H9 (cell line): ENCODE data around the gene KIF11. TPM values are rescaled to one million over a fixed set of nuclear protein-coding genes. Genes with fewer than 3 reads are reported as not detected.

ENCODE experiments used
- DNase-seq: peaks from one replicate; pipeline ENCODE4 v3.0.0-alpha.2; 2017
- H2AFZ ChIP-seq: one replicate; pipeline ENCODE4 v1.6.1; 2013; ENCODE audit warnings: mild to moderate bottlenecking, low read length, control low read depth, moderate library complexity
- H2AK5ac ChIP-seq: 2 replicates; pipeline ENCODE4 v1.6.1; 2013; ENCODE audit warnings: low read length, control low read depth, mixed read lengths; ENCODE audit not compliant: insufficient read length
- H2BK120ac ChIP-seq: one replicate; pipeline ENCODE4 v1.6.1; 2013; ENCODE audit warnings: low read depth, mild to moderate bottlenecking, low read length, control low read depth, inconsistent platforms; ENCODE audit not compliant: poor library complexity, severe bottlenecking
- H2BK12ac ChIP-seq: 2 replicates; pipeline ENCODE4 v1.6.1; 2013; ENCODE audit warnings: low read length, control low read depth, mixed read lengths, low read depth; ENCODE audit not compliant: insufficient read length
- H2BK15ac ChIP-seq: 2 replicates; pipeline ENCODE4 v1.6.1; 2013; ENCODE audit warnings: low read depth, low read length, control low read depth
- H2BK20ac ChIP-seq: one replicate; pipeline ENCODE4 v1.6.1; 2013; ENCODE audit warnings: low read depth, mild to moderate bottlenecking, low read length, control low read depth, inconsistent platforms; ENCODE audit not compliant: poor library complexity, severe bottlenecking
- H2BK5ac ChIP-seq: 2 replicates; pipeline ENCODE4 v1.6.1; 2013; ENCODE audit warnings: low read length, control low read depth, mixed read lengths; ENCODE audit not compliant: insufficient read length
- H3K14ac ChIP-seq: 2 replicates; pipeline ENCODE4 v1.6.1; 2013; ENCODE audit warnings: low read length, control low read depth; ENCODE audit not compliant: insufficient read depth
- H3K18ac ChIP-seq: 2 replicates; pipeline ENCODE4 v1.6.1; 2013; ENCODE audit warnings: low read depth, mild to moderate bottlenecking, mixed read lengths, low read length, control low read depth; ENCODE audit not compliant: insufficient read length
- H3K23ac ChIP-seq: 2 replicates; pipeline ENCODE4 v1.6.1; 2013; ENCODE audit warnings: low read length, control low read depth, mixed read lengths, low read depth; ENCODE audit not compliant: insufficient read length
- H3K23me2 ChIP-seq: 2 replicates; pipeline ENCODE4 v1.6.1; 2013; ENCODE audit warnings: low read depth, mild to moderate bottlenecking, mixed read lengths, low read length, control low read depth; ENCODE audit not compliant: insufficient read length, poor library complexity, severe bottlenecking
- H3K27ac ChIP-seq: 2 replicates; pipeline ENCODE4 v1.5.1; 2013; ENCODE audit warnings: low read length, control low read depth, mixed read lengths, low read depth; ENCODE audit not compliant: insufficient read length
- H3K27me3 ChIP-seq: 2 replicates; pipeline ENCODE4 v1.6.1; 2013; ENCODE audit warnings: low read length, control low read depth, inconsistent platforms; ENCODE audit not compliant: insufficient read depth
- H3K4ac ChIP-seq: 2 replicates; pipeline ENCODE4 v1.6.1; 2013; ENCODE audit warnings: low read depth, mild to moderate bottlenecking, control low read depth, inconsistent platforms, low read length, moderate library complexity
- H3K4me1 ChIP-seq: 2 replicates; pipeline ENCODE4 v1.6.1; 2013; ENCODE audit warnings: low read length, control low read depth, inconsistent platforms; ENCODE audit not compliant: insufficient read depth
- H3K4me2 ChIP-seq: 2 replicates; pipeline ENCODE4 v1.6.1; 2013; ENCODE audit warnings: low read length, control low read depth, mixed read lengths; ENCODE audit not compliant: insufficient read length, insufficient read depth
- H3K56ac ChIP-seq: 2 replicates; pipeline ENCODE4 v1.6.1; 2013; ENCODE audit warnings: low read depth, mild to moderate bottlenecking, mixed read lengths, low read length, control low read depth; ENCODE audit not compliant: insufficient read length
- H3K79me1 ChIP-seq: 2 replicates; pipeline ENCODE4 v1.6.1; 2013; ENCODE audit warnings: low read depth, mild to moderate bottlenecking, moderate library complexity, low read length, control low read depth, inconsistent platforms; ENCODE audit not compliant: insufficient read depth, poor library complexity, severe bottlenecking
- H3K79me2 ChIP-seq: 2 replicates; pipeline ENCODE4 v1.6.1; 2013; ENCODE audit warnings: low read length, control low read depth, inconsistent platforms; ENCODE audit not compliant: insufficient read depth
- H3K9ac ChIP-seq: 2 replicates; pipeline ENCODE4 v1.6.1; 2013; ENCODE audit warnings: low read length, control low read depth, mixed read lengths; ENCODE audit not compliant: insufficient read length; ENCODE audit errors: extremely low read depth
- H3K9me3 ChIP-seq: one replicate; pipeline ENCODE4 v1.6.1; 2013; ENCODE audit warnings: low read depth, low read length, inconsistent platforms; ENCODE audit not compliant: control insufficient read depth
- H3T11ph ChIP-seq: one replicate; pipeline ENCODE4 v1.6.1; 2013; ENCODE audit warnings: mild to moderate bottlenecking, low read length, control low read depth, inconsistent platforms
- H4K20me1 ChIP-seq: one replicate; pipeline ENCODE4 v1.6.1; 2013; ENCODE audit not compliant: control insufficient read depth, insufficient read length, insufficient read depth
- H4K5ac ChIP-seq: 2 replicates; pipeline ENCODE4 v1.6.1; 2013; ENCODE audit warnings: low read depth, mild to moderate bottlenecking, mixed read lengths, low read length, control low read depth; ENCODE audit not compliant: insufficient read length
- H4K8ac ChIP-seq: replicated peaks from 2 replicates; pipeline ENCODE4 v1.6.1; 2013; ENCODE audit warnings: low read length, control low read depth, mixed read lengths, low read depth; ENCODE audit not compliant: insufficient read length
- H4K91ac ChIP-seq: 2 replicates; pipeline ENCODE4 v1.6.1; 2013; ENCODE audit warnings: low read depth, mild to moderate bottlenecking, moderate library complexity, mixed read lengths, low read length, control low read depth; ENCODE audit not compliant: insufficient read length
- H3K27ac Mint-ChIP-seq, 3 experiments: 2 replicates in 2 of 3; 3 replicates in 1 of 3; pipeline ENCODE4 v1.8.0; 2020 to 2021; ENCODE audit warnings: mixed read lengths in 3 of 3, mild to moderate bottlenecking in 1 of 3, moderate library complexity in 1 of 3
- H3K27me3 Mint-ChIP-seq: 2 replicates; pipeline ENCODE4 v1.8.0; 2021; ENCODE audit warnings: low read depth, mild to moderate bottlenecking, moderate library complexity, mixed read lengths
- H3K36me3 Mint-ChIP-seq, 3 experiments: 2 replicates in 2 of 3; 3 replicates in 1 of 3; pipeline ENCODE4 v1.8.0; 2020 to 2021; ENCODE audit warnings: low read depth in 3 of 3, mixed read lengths in 3 of 3; ENCODE audit not compliant: insufficient read depth in 1 of 3
- H3K4me1 Mint-ChIP-seq, 2 experiments: 2 replicates each; pipeline ENCODE4 v1.8.0; 2020; ENCODE audit warnings: mixed read lengths in 2 of 2
- H3K4me3 Mint-ChIP-seq, 2 experiments: 2 replicates in 1 of 2; 3 replicates in 1 of 2; pipeline ENCODE4 v1.8.0; 2020 to 2021; ENCODE audit warnings: mild to moderate bottlenecking in 2 of 2, mixed read lengths in 2 of 2, moderate library complexity in 1 of 2
- H3K9me3 Mint-ChIP-seq, 2 experiments: 2 replicates in 1 of 2; 3 replicates in 1 of 2; pipeline ENCODE4 v1.8.0; 2020; ENCODE audit warnings: mild to moderate bottlenecking in 2 of 2, mixed read lengths in 2 of 2, moderate library complexity in 1 of 2
- CTCF ChIP-seq: fragments of 200-600 bp; sonication (generic); conservative IDR thresholded peaks from 3 replicates; pipeline ENCODE4 v1.8.0; 2021; ENCODE audit warnings: antibody characterized with exemption, mild to moderate bottlenecking
- total RNA-seq: library from RNA; stranded (reverse); gene quantifications from 2 replicates; pipeline ENCODE4 v1.2.1, GENCODE V29; 2021

Gene KIF11
- total RNA-seq, 1 experiment from 2014 or later, result 54.4 TPM

GRCh38 chr10:92664322-92664721 lies 71.4 kb downstream of the KIF11 start:
- no peak for TF ChIP-seq CTCF
- no peak overlapping the region for H3K4me2 ChIP-seq
- H3K9ac ChIP-seq, result no peak overlapping the region
- H2BK15ac ChIP-seq, result no peak overlapping the region
- H3K4me1 Mint-ChIP-seq, result no peaks in the 10 kb centered on the region
- no peak overlapping the region for H3K23ac ChIP-seq
- no peak overlapping the region for H2BK5ac ChIP-seq
- H3K56ac ChIP-seq, result no peak overlapping the region
- DNase-seq, result no peak
- no peaks in the 10 kb centered on the region for H3K79me2 ChIP-seq
- H4K91ac ChIP-seq, result no peak overlapping the region
- no peaks in the 10 kb centered on the region for H3K27me3 ChIP-seq
- peaks cover 0 to 9% (median 0%) of the 10 kb centered on the region in 3 experiments; a peak in 3 of 7 replicates for H3K36me3 Mint-ChIP-seq
- H3K4ac ChIP-seq, result no peak overlapping the region
- no peak overlapping the region for H2AFZ ChIP-seq
- no peak overlapping the region for H3K4me3 Mint-ChIP-seq
- no peaks in the 10 kb centered on the region for H3K27me3 Mint-ChIP-seq
- H3K18ac ChIP-seq, result no peak overlapping the region
- H2BK12ac ChIP-seq, result no peak overlapping the region
- no peaks in the 10 kb centered on the region for H3K4me1 ChIP-seq
- H3K9me3 ChIP-seq, result no peaks in the 10 kb centered on the region
- no peaks in the 10 kb centered on the region for H4K20me1 ChIP-seq
- no peaks in the 10 kb centered on the region for H3K79me1 ChIP-seq
- peaks cover 12 to 15% of the 10 kb centered on the region in 2 experiments for H3K9me3 Mint-ChIP-seq
- H3K27ac ChIP-seq, result no peak overlapping the region
- H3K14ac ChIP-seq, result no peak overlapping the region
- H4K5ac ChIP-seq, result no peak overlapping the region
- H3K23me2 ChIP-seq, result no peaks in the 10 kb centered on the region
- no peak overlapping the region; a peak in 1 of 7 replicates for H3K27ac Mint-ChIP-seq
- no peak overlapping the region for H2BK20ac ChIP-seq
- H3T11ph ChIP-seq, result no peak overlapping the region
- no peak overlapping the region for H4K8ac ChIP-seq
- no peak overlapping the region for H2BK120ac ChIP-seq
- H2AK5ac ChIP-seq, result no peak overlapping the region
